Gastrocnemius medialis (tissue), 4 donors: ENCODE data around the gene WDR76.

ENCODE experiments used
- POLR2A ChIP-seq, 2 donors: fragments of 450-650 bp; IDR thresholded peaks; one replicate each; pipeline ENCODE4 v1.6.1; 2017; ENCODE audit warnings: antibody characterized with exemption in 2 of 2, mild to moderate bottlenecking in 2 of 2, moderate library complexity in 2 of 2
- TF ChIP-seq, protein P1 (sequence below), 5 experiments: fragments of 450-650 bp in 3 of 5; fragments of 200-600 bp in 2 of 5; sonication (generic) in 2 of 5; IDR thresholded peaks in 4 of 5; conservative IDR thresholded peaks in 1 of 5; 1 replicate in 4 of 5; 2 replicates in 1 of 5; pipeline ENCODE4 v1.5.1; 2016 to 2019; ENCODE audit warnings: antibody characterized with exemption in 5 of 5, mild to moderate bottlenecking in 3 of 5, moderate library complexity in 3 of 5

DNA sequence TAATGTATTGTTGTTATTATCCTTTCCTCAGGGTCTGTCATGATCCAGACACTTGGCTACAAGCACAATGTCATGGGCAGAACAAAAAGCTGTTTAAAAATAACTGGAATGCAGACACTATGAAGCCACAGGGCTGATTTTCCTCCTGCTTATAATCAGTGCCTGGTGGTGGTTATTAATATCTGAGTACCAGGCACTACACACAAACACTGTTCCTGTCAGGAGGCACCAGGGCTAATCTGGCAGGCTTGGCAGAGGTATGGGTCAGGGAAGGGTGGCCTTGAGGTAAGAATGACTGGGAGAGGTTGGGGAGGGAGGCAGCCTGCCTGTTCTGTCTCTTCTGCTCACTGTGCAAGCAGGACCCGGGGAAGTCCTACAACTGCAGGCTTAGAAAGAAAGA lies 67.2 kb downstream of the WDR76 start:
- TF ChIP-seq POLR2A (IDR thresholded peaks at IDR 0.05) = no peak
- TF ChIP-seq, protein P1, sequence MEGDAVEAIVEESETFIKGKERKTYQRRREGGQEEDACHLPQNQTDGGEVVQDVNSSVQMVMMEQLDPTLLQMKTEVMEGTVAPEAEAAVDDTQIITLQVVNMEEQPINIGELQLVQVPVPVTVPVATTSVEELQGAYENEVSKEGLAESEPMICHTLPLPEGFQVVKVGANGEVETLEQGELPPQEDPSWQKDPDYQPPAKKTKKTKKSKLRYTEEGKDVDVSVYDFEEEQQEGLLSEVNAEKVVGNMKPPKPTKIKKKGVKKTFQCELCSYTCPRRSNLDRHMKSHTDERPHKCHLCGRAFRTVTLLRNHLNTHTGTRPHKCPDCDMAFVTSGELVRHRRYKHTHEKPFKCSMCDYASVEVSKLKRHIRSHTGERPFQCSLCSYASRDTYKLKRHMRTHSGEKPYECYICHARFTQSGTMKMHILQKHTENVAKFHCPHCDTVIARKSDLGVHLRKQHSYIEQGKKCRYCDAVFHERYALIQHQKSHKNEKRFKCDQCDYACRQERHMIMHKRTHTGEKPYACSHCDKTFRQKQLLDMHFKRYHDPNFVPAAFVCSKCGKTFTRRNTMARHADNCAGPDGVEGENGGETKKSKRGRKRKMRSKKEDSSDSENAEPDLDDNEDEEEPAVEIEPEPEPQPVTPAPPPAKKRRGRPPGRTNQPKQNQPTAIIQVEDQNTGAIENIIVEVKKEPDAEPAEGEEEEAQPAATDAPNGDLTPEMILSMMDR (IDR thresholded peaks at IDR 0.05 in 4 of 5, conservative IDR thresholded peaks at IDR 0.05 in 1 of 5) = no peak
